ENCODE measurements around the gene OSBPL10.

- TF ChIP-seq CTCF (IDR thresholded peaks at IDR 0.05) (no peak), EP300 (IDR thresholded peaks at IDR 0.05) (no peak), POLR2A (IDR thresholded peaks at IDR 0.05) (no peak)
Observed at GRCh38 chr3:31880020-31880419, 101.0 kb downstream of the OSBPL10 start.

All from ovary (tissue), 3 donors.